ENCODE measurements around the gene DHRSX.

DHRSX gene

GRCh38 chrX:2501559-2502102, 855 bp upstream of the DHRSX start:
- no peak overlapping the region for H4K8ac ChIP-seq (ENCODE audit: low read depth, low read length)
- H4K91ac ChIP-seq (ENCODE audit: low read depth, low read length, poor library complexity), result no peak overlapping the region
- no peak overlapping the region for H3K4ac ChIP-seq (ENCODE audit: low read length)
- H3K23ac ChIP-seq (ENCODE audit: low read depth, low read length, poor library complexity), result no peak overlapping the region
- no CpG with 5 or more reads among the region's 5 CpGs for WGBS, 2 donors (ENCODE audit: extremely low coverage in 2 of 2, insufficient read length in 2 of 2, insufficient replicate concordance in 1 of 2)
- no peak overlapping the region for H2BK12ac ChIP-seq (ENCODE audit: low read length)
- H2AFZ ChIP-seq (ENCODE audit: low read length), result no peak overlapping the region
- H3K14ac ChIP-seq (ENCODE audit: low read length), result no peak overlapping the region
- peak overlapping the region; percentile 91 for H3K18ac ChIP-seq (ENCODE audit: low read length)
- H3K9me3 ChIP-seq (replicated peaks in 1 of 2; ENCODE audit: control insufficient read depth in 2 of 2, insufficient read depth in 1 of 2, low read depth in 1 of 2, low read length in 2 of 2), result no peaks in the 10 kb centered on the region
- H3K79me1 ChIP-seq (ENCODE audit: low read depth, low read length), result peaks cover 2% of the 10 kb centered on the region
- peak overlapping the region; percentile 38 for H2BK15ac ChIP-seq (ENCODE audit: low read length)
- H3K27me3 ChIP-seq (ENCODE audit: control insufficient read depth in 3 of 3, insufficient read depth in 3 of 3, low read depth in 1 of 3, low read length in 3 of 3), result no peaks in the 10 kb centered on the region
- H2BK120ac ChIP-seq (ENCODE audit: low read depth, low read length), result no peak overlapping the region
- no peak for DNase-seq (ENCODE audit: low spot score)
- peak overlapping the region; percentile 66 for H2BK5ac ChIP-seq (ENCODE audit: low read length)
- H3K9ac ChIP-seq (ENCODE audit: low read depth, low read length, poor library complexity), result no peak overlapping the region
- H3K4me3 ChIP-seq (ENCODE audit: low read length in 2 of 2), result no peak overlapping the region
- no peak overlapping the region for H3K4me2 ChIP-seq (ENCODE audit: insufficient read depth, low read length, poor library complexity, severe bottlenecking)
- peak overlapping the region; percentile 98 for H2AK5ac ChIP-seq (ENCODE audit: low read depth, low read length)
- H3K36me3 ChIP-seq (replicated peaks in 1 of 2; ENCODE audit: control insufficient read depth in 2 of 2, insufficient read depth in 2 of 2, low read length in 2 of 2), result peaks cover 0 to 14% of the 10 kb centered on the region in 2 donors
- H3K4me1 ChIP-seq (ENCODE audit: control insufficient read depth in 2 of 2, insufficient read depth in 1 of 2, low read depth in 1 of 2, low read length in 2 of 2), result peaks cover 8 to 13% of the 10 kb centered on the region in 2 donors
- no peak overlapping the region for H3K27ac ChIP-seq (replicated peaks; ENCODE audit: low read length)

- Histone ChIP-seq H3K23ac (ENCODE audit: low read depth, low read length, poor library complexity) (peak overlapping the region; percentile 96), H3K27ac (replicated peaks; ENCODE audit: low read length) (peak overlapping the region; percentile 39), H3K18ac (ENCODE audit: low read length) (peak overlapping the region; percentile 99), H2AK5ac (ENCODE audit: low read depth, low read length) (peak overlapping the region; percentile 63), H2BK15ac (ENCODE audit: low read length) (peak overlapping the region; percentile 93), H2BK5ac (ENCODE audit: low read length) (peak overlapping the region; percentile 93), H4K8ac (ENCODE audit: low read depth, low read length) (no peak overlapping the region), H3K14ac (ENCODE audit: low read length) (peak overlapping the region; percentile 94), H3K27me3 (ENCODE audit: control insufficient read depth in 3 of 3, insufficient read depth in 3 of 3, low read depth in 1 of 3, low read length in 3 of 3) (no peaks in the 10 kb centered on the region), H3K4ac (ENCODE audit: low read length) (no peak overlapping the region), H3K9me3 (replicated peaks in 1 of 2; ENCODE audit: control insufficient read depth in 2 of 2, insufficient read depth in 1 of 2, low read depth in 1 of 2, low read length in 2 of 2) (no peaks in the 10 kb centered on the region), H3K36me3 (replicated peaks in 1 of 2; ENCODE audit: control insufficient read depth in 2 of 2, insufficient read depth in 2 of 2, low read length in 2 of 2) (peaks cover 0 to 26% of the 10 kb centered on the region in 2 donors), H3K4me3 (ENCODE audit: low read length in 2 of 2) (peak overlapping the region; percentile 56 to 85), H3K4me1 (ENCODE audit: control insufficient read depth in 2 of 2, insufficient read depth in 1 of 2, low read depth in 1 of 2, low read length in 2 of 2) (peaks cover 8 to 13% of the 10 kb centered on the region in 2 donors), H2AFZ (ENCODE audit: low read length) (peak overlapping the region; percentile 86), H4K91ac (ENCODE audit: low read depth, low read length, poor library complexity) (no peak overlapping the region), H2BK12ac (ENCODE audit: low read length) (no peak overlapping the region), H3K9ac (ENCODE audit: low read depth, low read length, poor library complexity) (peak overlapping the region; percentile 91), H2BK120ac (ENCODE audit: low read depth, low read length) (peak overlapping the region; percentile 61), H3K4me2 (ENCODE audit: insufficient read depth, low read length, poor library complexity, severe bottlenecking) (peak overlapping the region; percentile 75), H3K79me1 (ENCODE audit: low read depth, low read length) (peaks cover 7% of the 10 kb centered on the region)
- DNase-seq (ENCODE audit: low spot score), result no peak
- no CpG with 5 or more reads among the region's 70 CpGs for WGBS, 2 donors (ENCODE audit: extremely low coverage in 2 of 2, insufficient read length in 2 of 2, insufficient replicate concordance in 1 of 2)
Measured at GRCh38 chrX:2500091-2500802, 529 bp downstream of the DHRSX start.

GRCh38 chrX:2499507-2499906, 1.3 kb downstream of the DHRSX start:
- peak overlapping the region; percentile 73 for H3K27ac ChIP-seq (replicated peaks; ENCODE audit: low read length)
- H3K23ac ChIP-seq (ENCODE audit: low read depth, low read length, poor library complexity), result no peak overlapping the region
- H2AK5ac ChIP-seq (ENCODE audit: low read depth, low read length), result no peak overlapping the region
- no peak overlapping the region for H3K9ac ChIP-seq (ENCODE audit: low read depth, low read length, poor library complexity)
- H3K9me3 ChIP-seq (replicated peaks in 1 of 2; ENCODE audit: control insufficient read depth in 2 of 2, insufficient read depth in 1 of 2, low read depth in 1 of 2, low read length in 2 of 2), result no peaks in the 10 kb centered on the region
- no peak overlapping the region for H3K4me2 ChIP-seq (ENCODE audit: insufficient read depth, low read length, poor library complexity, severe bottlenecking)
- DNase-seq (ENCODE audit: low spot score), result no peak
- H2BK5ac ChIP-seq (ENCODE audit: low read length), result no peak overlapping the region
- H4K91ac ChIP-seq (ENCODE audit: low read depth, low read length, poor library complexity), result no peak overlapping the region
- H2AFZ ChIP-seq (ENCODE audit: low read length), result no peak overlapping the region
- H2BK15ac ChIP-seq (ENCODE audit: low read length), result peak overlapping the region; percentile 18
- peaks cover 7% of the 10 kb centered on the region for H3K79me1 ChIP-seq (ENCODE audit: low read depth, low read length)
- no peak overlapping the region for H4K8ac ChIP-seq (ENCODE audit: low read depth, low read length)
- no peak overlapping the region for H3K18ac ChIP-seq (ENCODE audit: low read length)
- no peak overlapping the region for H3K4ac ChIP-seq (ENCODE audit: low read length)
- no peak overlapping the region for H3K14ac ChIP-seq (ENCODE audit: low read length)
- H3K27me3 ChIP-seq (ENCODE audit: control insufficient read depth in 3 of 3, insufficient read depth in 3 of 3, low read depth in 1 of 3, low read length in 3 of 3), result no peaks in the 10 kb centered on the region
- no peak overlapping the region for H2BK120ac ChIP-seq (ENCODE audit: low read depth, low read length)
- H3K4me1 ChIP-seq (ENCODE audit: control insufficient read depth in 2 of 2, insufficient read depth in 1 of 2, low read depth in 1 of 2, low read length in 2 of 2), result peaks cover 8 to 13% of the 10 kb centered on the region in 2 donors
- H2BK12ac ChIP-seq (ENCODE audit: low read length), result no peak overlapping the region
- no CpG with 5 or more reads among the region's 8 CpGs for WGBS, 2 donors (ENCODE audit: extremely low coverage in 2 of 2, insufficient read length in 2 of 2, insufficient replicate concordance in 1 of 2)
- peak overlapping the region; percentile 56 to 82 for H3K4me3 ChIP-seq (ENCODE audit: low read length in 2 of 2)
- H3K36me3 ChIP-seq (replicated peaks in 1 of 2; ENCODE audit: control insufficient read depth in 2 of 2, insufficient read depth in 2 of 2, low read length in 2 of 2), result peaks cover 0 to 31% of the 10 kb centered on the region in 2 donors

- no peak overlapping the region for H3K9ac ChIP-seq (ENCODE audit: low read depth, low read length, poor library complexity)
- H2AFZ ChIP-seq (ENCODE audit: low read length), result peak overlapping the region; percentile 8
- no CpG with 5 or more reads among the region's 10 CpGs for WGBS, 2 donors (ENCODE audit: extremely low coverage in 2 of 2, insufficient read length in 2 of 2, insufficient replicate concordance in 1 of 2)
- H4K8ac ChIP-seq (ENCODE audit: low read depth, low read length), result no peak overlapping the region
- H2BK15ac ChIP-seq (ENCODE audit: low read length), result no peak overlapping the region
- H3K27ac ChIP-seq (replicated peaks; ENCODE audit: low read length), result peak overlapping the region; percentile 73
- H2BK120ac ChIP-seq (ENCODE audit: low read depth, low read length), result no peak overlapping the region
- no peak overlapping the region for H3K14ac ChIP-seq (ENCODE audit: low read length)
- H2BK12ac ChIP-seq (ENCODE audit: low read length), result no peak overlapping the region
- H3K79me1 ChIP-seq (ENCODE audit: low read depth, low read length), result peaks cover 7% of the 10 kb centered on the region
- H4K91ac ChIP-seq (ENCODE audit: low read depth, low read length, poor library complexity), result no peak overlapping the region
- no peak overlapping the region for H2BK5ac ChIP-seq (ENCODE audit: low read length)
- H3K4ac ChIP-seq (ENCODE audit: low read length), result no peak overlapping the region
- DNase-seq (ENCODE audit: low spot score), result no peak
- H3K23ac ChIP-seq (ENCODE audit: low read depth, low read length, poor library complexity), result no peak overlapping the region
- H3K4me3 ChIP-seq (ENCODE audit: low read length in 2 of 2), result peak overlapping the region in 1 of 2 donors; percentile 56
- no peak overlapping the region for H2AK5ac ChIP-seq (ENCODE audit: low read depth, low read length)
- H3K4me1 ChIP-seq (ENCODE audit: control insufficient read depth in 2 of 2, insufficient read depth in 1 of 2, low read depth in 1 of 2, low read length in 2 of 2), result peaks cover 8 to 13% of the 10 kb centered on the region in 2 donors
- H3K9me3 ChIP-seq (replicated peaks in 1 of 2; ENCODE audit: control insufficient read depth in 2 of 2, insufficient read depth in 1 of 2, low read depth in 1 of 2, low read length in 2 of 2), result no peaks in the 10 kb centered on the region
- peak overlapping the region; percentile 55 for H3K18ac ChIP-seq (ENCODE audit: low read length)
- H3K36me3 ChIP-seq (replicated peaks in 1 of 2; ENCODE audit: control insufficient read depth in 2 of 2, insufficient read depth in 2 of 2, low read length in 2 of 2), result peaks cover 0 to 37% of the 10 kb centered on the region in 2 donors
- H3K27me3 ChIP-seq (ENCODE audit: control insufficient read depth in 3 of 3, insufficient read depth in 3 of 3, low read depth in 1 of 3, low read length in 3 of 3), result no peaks in the 10 kb centered on the region
- peak overlapping the region; percentile 47 for H3K4me2 ChIP-seq (ENCODE audit: insufficient read depth, low read length, poor library complexity, severe bottlenecking)
Measured at GRCh38 chrX:2498781-2499302, 1.9 kb downstream of the DHRSX start.
